Fibroblast of villous mesenchyme (primary cell): ENCODE measurements around the gene C10orf62. TPM values are rescaled to one million over a fixed set of nuclear protein-coding genes. Genes with fewer than 3 reads are reported as not detected.
"Not testable (repeated sequence)": the region's sequence is repeated elsewhere in the genome, so short reads cannot be mapped to it uniquely, and the experiment has no call there.

ENCODE experiments used
- DNase-seq: peaks from one replicate; pipeline ENCODE4 v3.0.0-alpha.2; 2010; ENCODE audit warnings: low read depth
- H3K4me3 ChIP-seq: 2 replicates; pipeline ENCODE4 v1.5.1; 2011; ENCODE audit warnings: low read depth, mild to moderate bottlenecking, low read length
- total RNA-seq: library from RNA; depleted of rRNA; stranded (reverse); fragments of >200 nt; gene quantifications from 2 replicates; pipeline ENCODE4 v1.2.3, GENCODE V29; 2012
- TF ChIP-seq, protein P1 (sequence below): IDR thresholded peaks from 2 replicates; pipeline ENCODE4 v1.5.1; 2012; ENCODE audit warnings: low read depth, mild to moderate bottlenecking, low read length; ENCODE audit not compliant: insufficient read depth

The C10orf62 gene
- total RNA-seq, 1 donor, result not detected

DNA sequence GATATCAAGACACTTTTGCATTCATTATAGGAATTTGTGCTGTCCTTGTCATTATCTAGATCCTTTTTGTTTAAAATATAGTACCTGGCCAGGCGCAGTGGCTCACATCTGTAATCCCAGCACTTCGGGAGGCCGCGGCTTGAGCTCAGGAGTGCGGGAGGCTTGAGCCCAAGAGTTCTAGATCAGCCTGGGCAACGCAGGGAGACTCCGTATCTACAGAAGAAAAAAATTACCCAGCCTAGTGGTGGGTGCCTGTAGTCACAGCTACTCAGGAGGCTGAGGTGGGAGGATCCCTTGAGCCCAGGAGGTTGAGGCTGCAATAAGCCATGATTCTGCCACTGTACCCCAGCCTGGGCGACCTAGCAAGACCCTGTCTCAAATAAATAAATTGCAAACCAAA lies 44.4 kb downstream of the C10orf62 start:
- TF ChIP-seq, protein P1, sequence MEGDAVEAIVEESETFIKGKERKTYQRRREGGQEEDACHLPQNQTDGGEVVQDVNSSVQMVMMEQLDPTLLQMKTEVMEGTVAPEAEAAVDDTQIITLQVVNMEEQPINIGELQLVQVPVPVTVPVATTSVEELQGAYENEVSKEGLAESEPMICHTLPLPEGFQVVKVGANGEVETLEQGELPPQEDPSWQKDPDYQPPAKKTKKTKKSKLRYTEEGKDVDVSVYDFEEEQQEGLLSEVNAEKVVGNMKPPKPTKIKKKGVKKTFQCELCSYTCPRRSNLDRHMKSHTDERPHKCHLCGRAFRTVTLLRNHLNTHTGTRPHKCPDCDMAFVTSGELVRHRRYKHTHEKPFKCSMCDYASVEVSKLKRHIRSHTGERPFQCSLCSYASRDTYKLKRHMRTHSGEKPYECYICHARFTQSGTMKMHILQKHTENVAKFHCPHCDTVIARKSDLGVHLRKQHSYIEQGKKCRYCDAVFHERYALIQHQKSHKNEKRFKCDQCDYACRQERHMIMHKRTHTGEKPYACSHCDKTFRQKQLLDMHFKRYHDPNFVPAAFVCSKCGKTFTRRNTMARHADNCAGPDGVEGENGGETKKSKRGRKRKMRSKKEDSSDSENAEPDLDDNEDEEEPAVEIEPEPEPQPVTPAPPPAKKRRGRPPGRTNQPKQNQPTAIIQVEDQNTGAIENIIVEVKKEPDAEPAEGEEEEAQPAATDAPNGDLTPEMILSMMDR, result peak; percentile 11
- DNase-seq, result no peak
- H3K4me3 ChIP-seq, result peak overlapping the region; percentile 82

DNA sequence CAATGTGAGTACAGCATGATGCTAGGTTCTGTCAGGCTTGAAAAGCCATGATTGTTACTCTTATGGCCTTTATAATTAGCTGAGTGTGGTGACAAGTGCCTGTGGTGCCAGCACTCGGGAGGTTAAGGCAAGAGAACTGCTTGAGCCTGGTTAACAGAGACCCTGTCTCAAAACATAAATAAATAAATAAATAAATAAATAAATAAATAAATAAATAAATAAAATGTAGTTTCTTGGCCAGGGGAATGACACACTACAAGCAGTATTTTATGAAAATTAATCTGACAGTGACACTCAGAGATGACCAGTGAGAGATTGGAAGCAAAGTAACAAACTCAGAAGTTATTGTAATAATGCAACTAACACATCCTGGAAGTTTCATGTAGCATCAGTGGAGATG lies 46.1 kb downstream of the C10orf62 start:
- no peak overlapping the region for H3K4me3 ChIP-seq
- TF ChIP-seq, protein P1, result no peak
- DNase-seq, result no peak

DNA sequence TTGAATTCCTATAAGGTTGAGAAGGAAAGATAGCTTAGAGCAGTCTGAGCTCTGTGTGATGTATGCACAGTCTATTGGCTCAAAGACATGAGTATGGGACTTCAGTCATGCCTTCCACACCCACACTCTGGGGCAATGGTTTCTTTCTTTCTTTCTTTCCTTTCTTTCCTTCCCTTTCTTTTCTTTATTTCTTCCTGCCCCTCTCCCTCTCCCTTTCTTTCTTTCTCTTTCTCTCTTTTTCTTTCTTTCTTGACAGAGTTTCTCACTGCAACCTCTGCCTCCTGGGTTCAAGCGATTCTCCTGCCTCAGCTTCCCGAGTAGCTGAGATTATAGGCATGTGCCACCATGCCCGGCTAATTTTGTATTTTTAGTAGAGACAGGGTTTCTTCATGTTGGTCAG lies 49.6 kb downstream of the C10orf62 start:
- DNase-seq, H3K4me3 ChIP-seq: not testable (repeated sequence)

DNA sequence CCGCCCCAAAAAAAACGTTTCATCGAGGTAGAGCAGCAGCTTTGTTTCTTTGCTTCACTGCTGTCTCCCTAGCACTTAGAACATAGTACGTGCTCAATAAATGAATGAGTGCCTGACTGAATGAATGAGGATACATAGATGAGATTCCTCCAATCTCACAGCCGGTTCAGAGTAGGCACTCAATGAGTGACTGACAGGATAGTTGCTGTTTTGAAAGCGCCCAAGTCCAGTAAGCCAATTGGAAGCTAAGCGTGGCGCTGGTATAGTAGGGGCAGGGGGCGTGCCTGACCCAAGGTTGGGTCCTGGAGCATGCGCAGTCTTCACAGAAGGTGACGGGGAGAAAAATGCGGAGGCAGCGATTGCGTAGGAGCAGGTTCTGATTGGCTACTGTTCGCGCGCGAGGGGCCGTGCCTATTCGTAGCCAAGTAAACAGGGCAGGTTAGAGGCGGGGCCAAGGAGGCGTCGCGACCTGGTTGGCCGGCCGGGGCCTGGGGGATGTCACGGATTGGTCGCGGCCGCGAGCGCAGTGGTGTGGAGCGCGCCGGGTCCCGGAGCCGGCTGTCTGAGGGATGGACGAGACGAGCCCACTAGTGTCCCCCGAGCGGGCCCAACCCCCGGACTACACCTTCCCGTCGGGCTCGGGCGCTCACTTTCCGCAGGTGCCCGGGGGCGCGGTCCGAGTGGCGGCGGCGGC lies 50.8 kb downstream of the C10orf62 start, which contains the start of gene PI4K2A:
PI4K2A (plus strand) TSS at position 498 of the 694 bp plus-strand sequence; CDS start at position 570, 72 bp downstream.
- TF ChIP-seq, protein P1, result no peak
- peak within 1 kb of the TSS; percentile 92 for H3K4me3 ChIP-seq
- DNase-seq, result peak; percentile 99

Other genes starting within 250 kb of the C10orf62 start
- gene RRP12, start 188.4 kb upstream of the C10orf62 start, total RNA-seq, result 23.2 and 25.5 TPM in 2 replicates
- gene PGAM1, start 163.5 kb upstream of the C10orf62 start, total RNA-seq, result 378 and 443 TPM in 2 replicates
- gene EXOSC1, start 143.7 kb upstream of the C10orf62 start, total RNA-seq, result 41.5 and 44.8 TPM in 2 replicates
- 60.6 and 69.1 TPM in 2 replicates for gene ZDHHC16, start 143.5 kb upstream of the C10orf62 start, total RNA-seq
- gene MMS19, start 91.3 kb upstream of the C10orf62 start, total RNA-seq, result 64.1 and 82.0 TPM in 2 replicates
- gene UBTD1, start 90.8 kb upstream of the C10orf62 start, total RNA-seq, result 30.2 and 30.3 TPM in 2 replicates
- gene ANKRD2, start 16.9 kb upstream of the C10orf62 start, total RNA-seq, result 0.32 and 0.86 TPM in 2 replicates
- gene HOGA1, start 5.3 kb upstream of the C10orf62 start, total RNA-seq, result 0.32 and 0.86 TPM in 2 replicates
- 4.2 and 5.6 TPM in 2 replicates for gene MORN4, start 43.8 kb downstream of the C10orf62 start, total RNA-seq
- gene PI4K2A, start 51.0 kb downstream of the C10orf62 start, total RNA-seq, result 22.5 and 25.0 TPM in 2 replicates
- 12.5 and 19.6 TPM in 2 replicates for gene AVPI1, start 97.5 kb downstream of the C10orf62 start, total RNA-seq
- gene MARVELD1, start 124.0 kb downstream of the C10orf62 start, total RNA-seq, result 44.0 and 58.9 TPM in 2 replicates
- gene ZFYVE27, start 147.4 kb downstream of the C10orf62 start, total RNA-seq, result 19.6 and 22.0 TPM in 2 replicates
- gene SFRP5, start 182.3 kb downstream of the C10orf62 start, total RNA-seq, result not detected in 2 replicates